ENCODE data around the gene PYGB.
"Not testable (repeated sequence)": the region's sequence is repeated elsewhere in the genome, so short reads cannot be mapped to it uniquely, and the experiment has no call there.

The PYGB gene

DNA sequence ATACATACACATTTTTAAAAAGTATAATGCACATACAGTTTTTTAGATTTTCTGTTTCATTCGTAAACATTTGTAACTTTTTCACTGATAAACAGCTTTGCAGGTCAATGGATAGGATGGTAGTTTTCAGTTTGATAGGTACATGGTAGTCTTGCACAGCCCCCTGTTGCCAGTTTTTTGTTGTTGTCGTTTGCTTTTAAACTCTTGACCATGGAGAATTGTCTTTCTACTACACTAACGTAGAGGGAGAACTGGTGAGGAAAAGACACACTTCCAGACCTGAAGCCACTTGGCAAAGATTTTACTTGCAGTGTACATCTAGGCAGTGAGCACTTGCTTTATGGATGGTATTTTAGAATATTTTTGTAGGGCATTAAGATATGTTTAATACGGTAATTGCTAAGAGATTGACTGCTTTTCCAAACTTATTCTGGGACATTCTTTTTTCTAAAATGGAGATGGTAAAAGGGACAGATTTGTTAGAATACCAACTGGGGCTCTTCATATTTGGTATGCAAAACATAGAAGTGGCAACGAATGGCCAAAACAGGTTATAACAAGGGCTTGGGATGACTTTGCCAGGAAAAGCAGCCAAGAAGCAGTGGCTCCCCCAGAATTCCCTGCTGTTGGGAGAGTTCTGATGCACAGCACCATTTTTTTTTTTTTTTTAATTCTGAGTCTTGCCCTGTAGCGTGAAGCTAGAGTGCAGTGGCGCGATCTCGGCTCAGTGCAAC lies 1.5 kb downstream of the PYGB start:
- no peak for DNase-seq

DNA sequence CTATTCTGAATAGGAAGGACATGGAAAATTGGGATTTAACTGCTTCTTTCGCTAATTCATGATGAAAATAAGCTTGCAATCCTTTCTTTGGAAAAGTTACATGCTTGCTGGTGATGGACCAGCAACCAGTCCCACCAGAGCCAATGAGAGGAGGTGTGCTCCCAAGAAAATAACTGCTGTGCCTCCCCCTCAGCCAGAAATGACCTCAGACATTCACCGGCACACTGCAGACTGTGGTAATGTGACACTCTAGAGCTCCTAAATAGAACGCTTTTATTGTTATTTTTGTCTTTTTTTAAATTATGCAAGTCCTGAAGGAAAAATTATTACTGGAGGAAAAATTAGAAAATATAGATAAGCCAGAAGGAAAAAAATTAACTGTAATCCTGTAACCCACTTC lies 2.6 kb downstream of the PYGB start:
- no peak for DNase-seq

DNA sequence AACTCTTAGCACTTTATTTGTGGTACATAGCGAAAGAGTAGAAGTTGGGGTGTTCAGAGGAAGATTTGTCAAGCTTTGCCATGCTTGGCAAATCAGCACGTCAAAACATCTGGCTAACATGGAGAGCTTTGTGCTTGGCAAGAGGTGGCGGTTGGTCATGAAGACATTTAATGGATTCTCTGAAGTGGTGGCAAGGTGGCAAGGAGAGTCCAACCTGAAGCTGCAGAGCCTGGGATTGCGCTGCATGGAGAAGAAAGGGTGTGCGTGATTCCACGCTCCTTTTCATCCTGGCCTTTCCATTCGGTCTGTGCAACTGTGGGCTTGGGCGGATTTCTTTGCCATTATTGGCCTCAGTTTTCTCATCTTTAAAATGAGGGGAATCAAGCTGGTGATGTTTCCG lies 3.1 kb downstream of the PYGB start:
- no peak for DNase-seq

DNA sequence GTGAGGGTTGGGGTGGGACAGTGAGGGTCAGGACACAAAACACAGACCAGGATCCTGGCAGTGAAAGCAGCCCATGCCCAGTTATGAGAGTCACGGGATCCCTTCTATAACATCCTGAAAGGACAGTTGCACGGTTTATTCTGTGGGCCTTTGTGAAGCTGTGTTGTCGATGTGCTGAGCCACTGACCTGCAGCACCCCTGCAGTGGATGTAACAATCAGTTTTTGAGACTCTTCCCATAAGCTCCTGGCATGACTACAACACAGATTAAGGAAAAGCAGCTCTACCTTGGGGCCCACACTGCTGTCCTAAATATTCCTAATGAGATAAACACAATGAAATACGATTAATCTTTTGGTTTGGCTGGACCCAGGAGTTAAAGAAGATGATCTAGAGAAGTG lies 3.7 kb downstream of the PYGB start:
- no peak for DNase-seq

DNA sequence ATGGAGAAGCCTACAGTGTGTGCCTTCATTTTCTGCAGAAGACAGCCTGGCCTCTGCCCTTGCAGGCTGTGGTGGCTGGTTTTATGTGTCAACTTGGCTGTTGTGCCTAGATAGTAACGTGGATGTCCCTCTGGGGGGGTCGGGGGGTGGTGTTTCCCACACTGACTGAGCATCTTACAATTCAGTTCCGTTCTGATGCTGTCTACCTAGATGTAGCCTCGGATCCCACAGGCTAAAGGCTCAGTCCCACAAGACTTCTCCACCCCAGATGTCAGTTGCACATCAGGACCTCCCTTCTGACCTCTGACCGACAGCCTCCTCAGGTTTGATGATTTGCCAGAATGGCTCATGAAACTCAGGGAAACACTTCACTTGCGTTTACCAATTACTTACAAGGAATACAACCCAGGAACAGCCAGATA lies 4.4 kb downstream of the PYGB start:
- no peak for DNase-seq

DNA sequence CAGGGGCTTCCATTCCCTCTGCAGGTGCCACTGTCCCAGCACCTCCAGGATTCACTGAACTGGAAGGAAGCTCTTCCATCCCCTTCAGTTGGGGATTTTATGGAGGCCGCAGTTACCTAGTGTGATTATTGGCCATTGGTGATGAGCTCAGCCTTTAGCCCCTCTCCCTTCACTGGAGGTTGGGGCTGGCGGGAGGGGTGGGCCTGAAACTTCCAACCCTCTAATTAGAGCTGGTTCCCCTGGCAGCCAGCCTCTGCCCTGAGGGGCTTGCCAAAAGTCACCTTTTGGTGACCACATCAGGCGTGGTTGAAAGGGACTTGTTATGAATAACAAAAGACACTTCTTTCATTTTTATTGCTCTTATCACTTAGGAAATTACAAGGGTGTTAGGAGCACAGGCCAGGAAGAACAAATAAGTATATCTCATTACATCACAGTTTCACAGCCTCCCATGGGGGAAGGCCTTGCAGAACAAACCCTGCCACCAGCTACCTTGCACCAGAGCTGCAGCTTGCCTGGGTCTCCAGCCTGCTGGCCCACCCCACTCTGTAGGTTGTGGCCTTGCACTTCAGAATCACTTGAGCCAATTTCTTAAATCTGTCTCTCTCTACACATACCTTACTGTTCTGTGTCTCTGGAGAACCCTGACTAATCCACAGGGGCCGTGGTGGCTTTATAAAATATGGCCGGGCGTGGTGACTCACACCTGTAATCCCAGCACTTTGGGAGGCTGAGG lies 5.0 kb downstream of the PYGB start:
- DNase-seq: no peak

DNA sequence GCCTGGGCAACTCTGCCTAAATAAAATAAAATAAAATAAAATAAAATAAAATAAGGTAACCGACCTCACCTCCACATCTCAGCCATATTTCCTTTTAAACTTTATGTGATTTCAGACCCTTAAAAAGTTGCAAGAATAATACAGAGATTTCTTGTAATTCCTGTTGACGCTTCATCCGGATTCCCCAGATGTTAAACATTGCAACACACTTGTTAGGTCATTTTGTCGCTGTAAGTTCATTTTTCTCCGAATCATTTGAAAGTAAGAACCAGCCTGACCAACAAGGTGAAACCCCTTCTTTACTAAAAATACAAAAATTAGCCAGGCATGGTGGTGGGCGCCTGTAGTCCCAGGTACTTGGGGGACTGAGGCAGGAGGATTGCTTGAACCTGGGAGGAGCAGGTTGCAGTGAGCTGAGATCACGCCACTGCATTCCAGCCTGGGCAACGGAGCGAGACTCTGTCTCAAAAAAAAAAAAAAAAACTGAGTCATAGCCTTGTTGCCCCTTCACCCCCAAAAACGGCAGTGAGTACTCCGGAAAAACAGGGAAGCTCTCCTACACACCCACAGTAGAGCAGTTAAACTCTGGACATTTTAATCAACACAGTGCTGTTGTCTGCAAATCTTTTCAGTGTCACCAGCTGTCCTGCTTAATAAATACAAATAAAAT lies 5.9 kb downstream of the PYGB start:
- no peak for DNase-seq

DNA sequence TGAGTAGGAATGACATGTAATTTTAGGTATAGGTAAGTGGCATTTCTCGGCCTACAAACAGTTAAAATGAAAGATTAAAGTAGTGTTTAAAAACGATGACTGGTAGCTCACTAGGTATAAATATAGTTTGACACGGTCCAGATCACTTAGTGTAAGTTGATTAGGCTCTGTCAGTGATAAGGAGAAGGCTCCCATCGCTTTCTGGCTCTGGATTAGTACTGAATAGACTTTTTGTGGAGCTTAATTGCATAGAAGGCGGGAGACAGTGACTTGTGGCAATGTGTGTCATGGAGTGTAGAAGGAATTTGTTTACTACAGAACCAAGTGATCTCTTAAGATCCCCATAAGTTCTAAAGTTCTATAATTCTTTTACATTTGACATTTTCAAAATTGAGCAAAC lies 6.7 kb downstream of the PYGB start:
- no peak for DNase-seq

DNA sequence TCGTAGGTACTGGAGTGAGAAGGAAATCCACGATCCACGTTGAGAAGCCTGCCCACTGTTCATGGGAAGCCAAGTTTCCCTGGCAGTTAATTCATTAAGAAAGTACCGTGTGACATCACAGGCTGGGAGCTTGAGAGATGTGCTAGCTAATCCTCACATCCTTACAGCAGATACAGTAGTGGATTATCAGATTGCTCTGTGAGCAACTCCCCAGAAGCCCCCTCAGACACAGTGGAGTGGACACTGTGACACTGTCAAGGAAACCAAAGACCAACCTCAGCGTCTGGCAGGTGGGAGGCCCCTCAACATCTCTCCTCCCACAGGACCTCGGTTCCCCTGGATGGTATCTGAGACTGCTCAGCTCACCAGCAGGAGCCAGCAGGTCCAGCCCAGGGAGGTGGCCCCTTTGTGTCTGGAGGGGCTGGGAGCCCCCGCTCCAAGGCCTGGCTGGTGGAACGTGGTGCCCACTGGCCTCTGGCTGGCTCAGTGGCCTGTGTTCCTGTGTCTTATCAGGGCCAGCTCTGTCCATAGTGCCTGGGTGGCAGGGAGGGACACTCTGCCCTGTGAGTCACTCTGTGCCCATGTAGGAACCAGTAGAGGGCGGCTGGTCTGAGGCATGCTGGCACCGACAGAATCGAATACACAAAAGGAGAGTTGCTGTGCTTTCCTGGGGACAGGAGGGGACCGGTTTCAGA lies 7.2 kb downstream of the PYGB start:
- DNase-seq: no peak

DNA sequence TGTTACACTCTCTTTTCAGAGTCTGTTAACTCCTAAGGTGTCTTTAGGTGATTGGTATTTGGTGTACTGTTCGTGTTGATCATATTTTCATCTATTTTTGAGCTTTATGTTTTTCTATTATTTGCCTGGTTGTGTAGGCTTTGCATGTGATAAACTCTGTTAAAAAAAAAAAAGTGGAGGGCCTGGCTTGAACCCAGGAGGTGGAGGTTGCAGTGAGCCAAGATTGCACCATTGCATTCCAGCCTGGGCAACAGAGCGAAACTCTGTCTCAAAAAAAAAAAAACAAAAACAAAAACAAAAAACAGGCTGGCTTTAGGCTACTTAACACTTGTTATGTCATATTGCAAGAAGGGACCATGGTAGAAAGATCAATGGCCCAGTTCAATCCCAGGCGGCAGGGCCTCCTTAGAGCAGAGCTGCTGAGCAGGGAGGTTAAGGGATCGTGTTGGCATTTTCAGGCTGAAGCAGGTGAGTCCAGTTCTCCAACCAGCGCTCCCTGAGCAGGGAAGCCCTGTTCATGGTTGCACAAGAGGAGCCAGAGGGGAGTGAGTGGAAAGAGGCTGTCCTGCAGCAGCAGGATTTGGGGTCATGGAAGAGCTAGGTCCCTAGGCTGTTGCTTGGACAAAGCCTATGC lies 8.5 kb downstream of the PYGB start:
- no peak for DNase-seq

DNA sequence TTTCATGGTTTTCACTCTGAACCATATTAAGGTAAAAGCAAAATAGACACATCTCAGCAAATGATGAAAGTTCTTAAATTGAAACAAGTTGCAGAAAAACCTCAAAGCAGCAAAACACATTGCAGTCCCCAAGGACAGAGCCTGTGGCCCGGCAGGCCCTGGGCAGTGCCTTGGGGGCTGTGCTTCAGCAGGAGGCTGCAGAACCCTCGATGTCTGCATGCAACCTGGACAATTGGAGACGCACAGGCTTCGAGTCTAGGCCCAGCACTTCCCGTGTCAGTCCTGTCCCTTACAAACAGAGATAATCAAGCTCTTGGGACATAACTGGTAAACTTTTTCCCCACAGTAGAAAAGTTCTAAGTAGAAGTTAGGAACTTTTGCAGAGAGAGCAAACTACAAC lies 9.2 kb downstream of the PYGB start:
- no peak for DNase-seq

DNA sequence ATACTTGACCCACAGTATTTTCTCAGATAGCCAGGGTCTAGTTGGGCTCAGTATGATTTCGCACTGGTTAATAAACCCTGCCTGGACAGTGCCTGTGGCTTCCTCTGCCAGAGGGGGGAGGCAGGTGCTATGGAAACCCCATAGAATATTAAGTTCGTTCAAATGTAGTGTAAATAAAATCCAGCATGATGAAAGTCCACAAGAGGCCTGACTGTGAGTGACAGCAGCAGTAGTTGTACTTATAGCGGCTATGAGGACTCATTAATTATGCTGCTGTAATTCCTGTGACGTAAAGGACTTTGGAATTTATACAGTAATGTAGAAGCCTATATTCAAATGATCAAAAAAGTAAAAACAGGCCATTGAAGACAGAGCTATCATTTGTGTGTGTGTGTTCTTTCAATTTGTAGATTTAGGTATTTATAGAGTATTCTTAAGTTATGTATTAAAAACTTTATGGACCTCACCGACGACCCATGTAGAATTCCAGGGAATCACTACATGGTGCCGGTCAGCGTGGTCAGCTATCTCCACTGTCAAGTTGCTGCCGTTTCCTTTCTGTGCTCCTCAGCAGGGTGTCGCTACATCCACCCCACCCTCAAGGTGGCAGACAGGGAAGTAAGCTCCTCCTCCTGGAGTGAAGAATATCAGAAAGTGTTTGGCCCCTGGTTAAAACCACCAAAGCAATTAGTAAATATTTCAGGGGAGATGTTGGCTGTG lies 10.0 kb downstream of the PYGB start:
- DNase-seq: no peak

DNA sequence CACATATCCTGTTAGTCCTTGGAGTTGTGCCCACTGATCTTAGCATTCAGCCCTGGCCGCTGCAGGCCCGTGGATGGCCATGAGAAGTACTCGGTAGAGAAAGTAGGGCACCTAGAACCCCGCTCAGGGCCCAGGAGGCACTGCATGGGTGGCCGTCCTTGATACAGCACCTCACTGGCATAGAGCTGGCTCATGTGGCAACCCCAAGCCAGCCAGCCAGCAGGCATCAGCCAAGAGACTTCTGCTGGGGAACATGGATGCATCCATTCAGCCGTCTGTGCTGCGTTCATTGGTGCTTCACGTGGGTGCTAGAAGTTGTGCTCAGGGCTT lies 10.6 kb downstream of the PYGB start:
- DNase-seq: no peak

DNA sequence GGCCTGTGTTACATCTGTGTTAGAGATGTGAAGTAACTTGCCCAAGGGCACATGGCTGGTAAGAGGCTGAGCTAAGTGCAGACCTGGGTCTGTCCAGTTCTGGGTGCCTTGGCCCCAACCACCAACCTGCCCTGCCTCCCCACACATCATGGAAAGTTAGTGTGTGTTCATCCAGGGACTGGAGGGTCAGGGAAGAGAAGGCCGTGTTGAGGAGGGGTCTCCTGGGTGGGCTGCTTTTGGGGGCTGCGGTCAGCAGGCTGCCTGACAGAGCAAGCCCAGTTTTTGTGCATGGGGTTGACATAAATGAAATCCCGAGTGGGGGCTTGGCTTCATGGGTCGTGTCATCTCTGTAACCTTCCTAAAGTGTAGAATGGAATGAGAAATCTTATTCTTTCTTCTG lies 10.9 kb downstream of the PYGB start:
- DNase-seq: no peak

DNA sequence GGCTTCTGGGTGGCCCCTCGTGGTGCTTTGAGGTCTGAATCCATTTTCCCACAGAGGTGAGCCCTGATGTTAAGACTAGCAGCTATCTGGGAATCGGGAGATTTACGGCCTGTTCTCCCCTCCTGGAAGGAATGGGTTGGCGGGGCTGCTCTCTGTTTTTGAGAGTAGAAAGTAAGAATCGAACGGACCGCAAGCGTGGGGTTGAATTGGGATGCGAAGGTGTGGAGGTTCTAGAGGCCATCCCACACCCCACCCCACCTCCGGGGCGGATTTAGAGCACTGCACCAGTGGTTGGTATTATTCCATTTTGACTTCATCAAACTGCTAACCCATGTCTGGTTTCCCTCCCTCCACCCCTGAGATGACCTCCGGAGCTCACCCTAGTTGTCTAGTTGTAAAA lies 11.5 kb downstream of the PYGB start:
- no peak for DNase-seq

DNA sequence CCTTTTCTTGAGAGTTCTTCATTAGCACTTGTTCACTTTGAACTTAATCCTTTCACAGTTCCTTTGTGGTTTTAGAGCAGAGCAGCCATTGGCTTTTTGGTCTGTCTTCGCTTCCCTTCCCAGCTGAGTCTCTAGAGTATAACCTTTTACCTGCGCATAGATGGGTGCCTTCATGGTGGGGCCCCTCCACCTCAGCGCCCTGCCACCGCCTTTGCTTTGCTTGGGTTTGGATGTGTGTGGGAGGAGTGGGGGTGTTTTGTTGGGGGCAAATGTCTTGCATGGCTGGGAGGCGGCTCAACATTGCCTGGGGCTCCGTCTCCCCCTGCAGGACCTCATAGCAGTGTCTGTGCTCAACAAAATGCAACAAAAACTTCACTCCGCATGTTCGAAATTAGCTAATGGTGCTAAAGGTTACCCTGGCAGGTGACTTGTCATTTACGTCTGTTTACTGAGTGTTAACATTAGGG lies 11.9 kb downstream of the PYGB start:
- no peak for DNase-seq

DNA sequence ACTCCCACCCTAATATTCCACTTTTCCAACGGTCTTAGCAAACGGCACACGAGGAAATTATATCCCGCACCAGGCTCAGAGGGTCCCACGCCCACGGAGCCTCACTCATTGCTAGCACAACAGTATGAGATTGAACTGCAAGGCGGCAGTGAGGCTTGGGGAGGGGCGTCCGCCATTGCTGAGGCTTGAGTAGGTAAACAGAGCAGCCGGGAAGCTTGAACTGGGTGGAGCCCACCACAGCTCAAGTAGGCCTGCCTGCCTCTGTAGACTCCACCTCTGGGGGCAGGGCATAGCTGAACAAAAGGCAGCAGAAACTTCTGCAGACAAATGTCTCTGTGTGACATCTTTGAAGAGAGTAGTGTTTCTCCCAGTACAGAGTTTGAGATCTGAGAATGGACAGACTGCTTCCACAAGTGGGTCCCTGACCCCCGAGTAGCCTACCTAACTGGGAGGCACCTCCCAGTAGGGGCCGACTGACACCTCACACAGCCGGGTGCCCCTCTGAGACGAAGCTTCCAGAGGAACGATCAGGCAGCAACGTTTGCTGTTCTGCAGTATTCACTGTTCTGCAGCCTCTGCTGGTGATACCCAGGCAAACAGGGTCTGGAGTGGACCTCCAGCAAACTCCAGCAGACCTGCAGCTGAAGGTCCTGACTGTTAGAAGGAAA lies 13.0 kb downstream of the PYGB start:
- not testable (repeated sequence) for DNase-seq

DNA sequence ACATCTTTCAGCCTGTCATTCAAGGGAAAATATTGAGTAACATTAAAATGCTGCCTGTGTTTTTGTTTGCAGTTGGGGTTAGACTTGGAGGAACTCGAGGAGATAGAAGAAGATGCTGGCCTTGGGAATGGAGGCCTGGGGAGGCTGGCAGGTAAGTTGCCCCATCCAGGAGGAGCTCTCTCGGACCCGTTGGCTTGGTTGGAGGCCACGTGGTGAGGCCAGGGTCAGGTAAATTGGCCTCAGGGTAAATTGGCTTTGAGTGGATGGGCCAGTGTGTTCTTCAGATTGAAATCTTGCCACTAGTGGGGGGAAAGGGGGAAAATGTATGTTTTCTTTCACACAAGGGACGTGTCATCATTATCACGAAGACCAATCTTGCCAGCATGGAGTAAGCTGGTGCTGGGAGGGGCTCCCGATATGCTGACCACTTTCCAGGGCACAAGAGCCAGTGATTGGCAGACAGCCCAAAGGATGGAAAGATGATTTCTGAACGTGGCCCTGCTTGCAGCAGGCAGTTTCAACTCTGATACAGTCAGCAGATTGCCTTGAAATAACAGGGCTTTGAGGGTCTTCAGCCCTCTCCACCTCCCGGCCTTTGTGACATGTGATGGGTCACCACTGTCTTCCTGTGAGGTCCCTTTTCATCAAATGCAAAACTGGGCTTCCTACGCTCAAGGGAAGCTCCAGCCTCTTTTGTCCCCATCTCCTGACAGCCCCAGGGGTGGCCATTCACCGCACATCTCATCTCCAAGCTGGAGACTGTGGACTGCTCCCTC lies 21.4 kb downstream of the PYGB start:
- no peak for DNase-seq

DNA sequence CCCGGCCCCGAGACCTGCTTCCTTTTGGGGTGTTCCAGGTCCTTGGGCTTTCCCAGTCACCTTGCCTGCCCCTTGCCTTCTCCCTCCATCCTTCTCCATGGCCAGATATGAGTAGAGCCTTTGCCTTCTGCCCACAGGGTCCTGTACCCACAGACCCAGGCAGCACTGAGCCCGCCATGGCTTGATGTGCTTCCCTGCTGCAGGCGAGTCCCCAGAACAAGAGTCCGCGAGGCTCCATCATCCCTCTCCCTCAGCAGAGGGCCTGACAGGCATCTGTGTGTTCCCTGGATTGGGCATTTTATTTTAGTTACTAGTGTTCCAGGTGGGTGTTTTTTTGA lies 21.9 kb downstream of the PYGB start:
- no peak for DNase-seq

DNA sequence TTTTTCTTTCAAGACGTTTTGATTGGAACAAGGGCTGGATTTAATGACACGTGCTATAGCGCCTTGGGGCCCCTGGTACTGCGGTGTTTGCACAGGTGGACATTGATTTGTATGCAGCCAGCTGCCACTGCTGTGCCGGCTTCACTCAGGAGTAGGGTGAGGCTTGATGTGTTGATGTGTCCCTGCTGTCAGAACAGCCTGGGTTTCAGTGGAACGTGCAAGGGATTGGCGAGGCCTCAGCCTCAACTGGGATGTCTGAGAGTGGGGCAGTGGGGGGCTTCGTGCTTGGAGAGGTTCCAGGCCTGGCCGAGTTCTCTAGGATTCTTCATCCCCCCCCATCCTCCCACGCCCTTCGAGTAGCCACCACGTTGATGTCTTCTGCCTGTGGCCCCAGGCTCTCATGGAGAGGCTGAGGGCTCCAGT lies 23.0 kb downstream of the PYGB start:
- DNase-seq: no peak
